ENCODE data around the gene FAM53C.

Gene FAM53C

DNA sequence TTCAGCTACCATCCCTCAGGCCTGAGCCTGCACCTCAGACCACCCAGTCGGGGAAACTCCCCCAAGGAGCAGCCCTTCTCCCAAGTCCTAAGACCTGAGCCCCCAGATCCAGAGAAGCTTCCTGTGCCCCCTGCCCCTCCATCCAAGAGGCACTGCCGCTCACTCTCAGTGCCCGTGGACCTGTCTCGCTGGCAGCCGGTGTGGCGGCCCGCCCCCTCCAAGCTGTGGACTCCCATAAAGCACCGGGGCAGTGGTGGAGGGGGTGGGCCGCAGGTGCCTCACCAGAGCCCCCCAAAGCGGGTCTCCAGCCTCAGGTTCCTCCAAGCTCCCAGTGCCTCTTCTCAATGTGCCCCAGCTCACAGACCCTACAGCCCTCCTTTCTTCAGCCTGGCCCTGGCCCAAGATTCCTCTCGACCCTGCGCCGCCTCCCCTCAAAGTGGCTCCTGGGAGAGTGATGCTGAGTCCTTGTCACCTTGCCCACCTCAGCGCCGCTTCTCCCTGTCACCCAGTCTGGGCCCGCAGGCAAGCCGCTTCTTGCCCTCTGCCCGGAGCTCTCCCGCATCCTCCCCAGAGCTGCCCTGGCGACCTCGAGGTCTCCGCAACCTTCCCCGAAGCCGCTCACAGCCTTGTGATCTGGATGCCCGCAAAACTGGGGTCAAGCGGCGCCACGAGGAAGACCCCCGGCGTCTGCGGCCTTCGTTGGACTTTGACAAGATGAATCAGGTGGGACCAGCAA lies 7.0 kb downstream of the FAM53C start:
- Histone ChIP-seq H3K9me3 (ENCODE audit: control insufficient read depth, insufficient read depth, low read depth, low read length) (no peaks in the 10 kb centered on the region), H3K36me3 (ENCODE audit: control insufficient read depth in 2 of 2, insufficient read depth in 1 of 2, low read length in 2 of 2) (peaks cover 42 to 96% of the 10 kb centered on the region in 2 experiments), H3K4me1 (ENCODE audit: control insufficient read depth, insufficient read depth, low read length) (peaks cover 1% of the 10 kb centered on the region), H3K4me3 (ENCODE audit: low read depth, low read length) (no peak overlapping the region), H3K27ac (ENCODE audit: extremely low read depth, low read depth, low read length) (no peak overlapping the region)
- TF ChIP-seq, protein P1, sequence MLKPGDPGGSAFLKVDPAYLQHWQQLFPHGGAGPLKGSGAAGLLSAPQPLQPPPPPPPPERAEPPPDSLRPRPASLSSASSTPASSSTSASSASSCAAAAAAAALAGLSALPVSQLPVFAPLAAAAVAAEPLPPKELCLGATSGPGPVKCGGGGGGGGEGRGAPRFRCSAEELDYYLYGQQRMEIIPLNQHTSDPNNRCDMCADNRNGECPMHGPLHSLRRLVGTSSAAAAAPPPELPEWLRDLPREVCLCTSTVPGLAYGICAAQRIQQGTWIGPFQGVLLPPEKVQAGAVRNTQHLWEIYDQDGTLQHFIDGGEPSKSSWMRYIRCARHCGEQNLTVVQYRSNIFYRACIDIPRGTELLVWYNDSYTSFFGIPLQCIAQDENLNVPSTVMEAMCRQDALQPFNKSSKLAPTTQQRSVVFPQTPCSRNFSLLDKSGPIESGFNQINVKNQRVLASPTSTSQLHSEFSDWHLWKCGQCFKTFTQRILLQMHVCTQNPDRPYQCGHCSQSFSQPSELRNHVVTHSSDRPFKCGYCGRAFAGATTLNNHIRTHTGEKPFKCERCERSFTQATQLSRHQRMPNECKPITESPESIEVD (tag by site-specific recombination; IDR thresholded peaks at IDR 0.05): no peak
- no peak for TF ChIP-seq ZNF510 (tag by site-specific recombination; IDR thresholded peaks at IDR 0.05; ENCODE audit: insufficient replicate concordance)
- TF ChIP-seq YY2 (tag by site-specific recombination; IDR thresholded peaks at IDR 0.05): no peak
- TF ChIP-seq ZNF585B (tag by site-specific recombination; IDR thresholded peaks at IDR 0.05): no peak
- TF ChIP-seq ZIC2 (tag by site-specific recombination; IDR thresholded peaks at IDR 0.05): no peak
- TF ChIP-seq ZNF140 (tag by site-specific recombination; IDR thresholded peaks at IDR 0.05): no peak
- TF ChIP-seq FEZF1 (tag by site-specific recombination; IDR thresholded peaks at IDR 0.05): no peak
- TF ChIP-seq ZSCAN5A (tag by site-specific recombination; IDR thresholded peaks at IDR 0.05): no peak
- TF ChIP-seq ZNF155 (tag by site-specific recombination; IDR thresholded peaks at IDR 0.05): no peak
- TF ChIP-seq SETDB1 (IDR thresholded peaks at IDR 0.05; ENCODE audit: insufficient read length, low read length): no peak
- no peak for TF ChIP-seq ZNF610 (tag by site-specific recombination; IDR thresholded peaks at IDR 0.05; ENCODE audit: borderline replicate concordance)
- TF ChIP-seq, protein P2, sequence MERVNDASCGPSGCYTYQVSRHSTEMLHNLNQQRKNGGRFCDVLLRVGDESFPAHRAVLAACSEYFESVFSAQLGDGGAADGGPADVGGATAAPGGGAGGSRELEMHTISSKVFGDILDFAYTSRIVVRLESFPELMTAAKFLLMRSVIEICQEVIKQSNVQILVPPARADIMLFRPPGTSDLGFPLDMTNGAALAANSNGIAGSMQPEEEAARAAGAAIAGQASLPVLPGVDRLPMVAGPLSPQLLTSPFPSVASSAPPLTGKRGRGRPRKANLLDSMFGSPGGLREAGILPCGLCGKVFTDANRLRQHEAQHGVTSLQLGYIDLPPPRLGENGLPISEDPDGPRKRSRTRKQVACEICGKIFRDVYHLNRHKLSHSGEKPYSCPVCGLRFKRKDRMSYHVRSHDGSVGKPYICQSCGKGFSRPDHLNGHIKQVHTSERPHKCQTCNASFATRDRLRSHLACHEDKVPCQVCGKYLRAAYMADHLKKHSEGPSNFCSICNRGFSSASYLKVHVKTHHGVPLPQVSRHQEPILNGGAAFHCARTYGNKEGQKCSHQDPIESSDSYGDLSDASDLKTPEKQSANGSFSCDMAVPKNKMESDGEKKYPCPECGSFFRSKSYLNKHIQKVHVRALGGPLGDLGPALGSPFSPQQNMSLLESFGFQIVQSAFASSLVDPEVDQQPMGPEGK (tag by site-specific recombination; IDR thresholded peaks at IDR 0.05): no peak
- ChIA-PET CTCF (interaction anchor here (0.6 to 1.2 kb wide), 2 partner anchors 9 to 203 kb away, joined by 3 to 4 read pairs; no protein-coding TSS in a partner anchor), POLR2A (interaction anchor here (0.8 to 0.9 kb wide), 2 partner anchors 8 to 13 kb away, joined by 3 to 4 read pairs; partner anchors contain the start of gene CDC25C)

- Histone ChIP-seq H3K27ac (ENCODE audit: extremely low read depth, low read depth, low read length) (no peak overlapping the region), H3K9me3 (ENCODE audit: control insufficient read depth, insufficient read depth, low read depth, low read length) (no peaks in the 10 kb centered on the region), H3K4me3 (ENCODE audit: low read depth, low read length) (no peak overlapping the region), H3K4me1 (ENCODE audit: control insufficient read depth, insufficient read depth, low read length) (no peaks in the 10 kb centered on the region), H3K36me3 (ENCODE audit: control insufficient read depth in 2 of 2, insufficient read depth in 1 of 2, low read length in 2 of 2) (peaks cover 40 to 81% of the 10 kb centered on the region in 2 experiments)
- TF ChIP-seq ZNF248 (tag by site-specific recombination; IDR thresholded peaks at IDR 0.05): no peak
- no peak for TF ChIP-seq ZNF791 (tag by site-specific recombination; IDR thresholded peaks at IDR 0.05)
- TF ChIP-seq, protein P3, sequence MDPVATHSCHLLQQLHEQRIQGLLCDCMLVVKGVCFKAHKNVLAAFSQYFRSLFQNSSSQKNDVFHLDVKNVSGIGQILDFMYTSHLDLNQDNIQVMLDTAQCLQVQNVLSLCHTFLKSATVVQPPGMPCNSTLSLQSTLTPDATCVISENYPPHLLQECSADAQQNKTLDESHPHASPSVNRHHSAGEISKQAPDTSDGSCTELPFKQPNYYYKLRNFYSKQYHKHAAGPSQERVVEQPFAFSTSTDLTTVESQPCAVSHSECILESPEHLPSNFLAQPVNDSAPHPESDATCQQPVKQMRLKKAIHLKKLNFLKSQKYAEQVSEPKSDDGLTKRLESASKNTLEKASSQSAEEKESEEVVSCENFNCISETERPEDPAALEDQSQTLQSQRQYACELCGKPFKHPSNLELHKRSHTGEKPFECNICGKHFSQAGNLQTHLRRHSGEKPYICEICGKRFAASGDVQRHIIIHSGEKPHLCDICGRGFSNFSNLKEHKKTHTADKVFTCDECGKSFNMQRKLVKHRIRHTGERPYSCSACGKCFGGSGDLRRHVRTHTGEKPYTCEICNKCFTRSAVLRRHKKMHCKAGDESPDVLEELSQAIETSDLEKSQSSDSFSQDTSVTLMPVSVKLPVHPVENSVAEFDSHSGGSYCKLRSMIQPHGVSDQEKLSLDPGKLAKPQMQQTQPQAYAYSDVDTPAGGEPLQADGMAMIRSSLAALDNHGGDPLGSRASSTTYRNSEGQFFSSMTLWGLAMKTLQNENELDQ (tag by site-specific recombination; IDR thresholded peaks at IDR 0.05; ENCODE audit: low read depth): no peak
- TF ChIP-seq GLIS1 (tag by site-specific recombination; IDR thresholded peaks at IDR 0.05): no peak
- no peak for TF ChIP-seq TCF7L2 (IDR thresholded peaks at IDR 0.05; ENCODE audit: borderline replicate concordance, low read depth, low read length)
- TF ChIP-seq GFI1B (tag by site-specific recombination; IDR thresholded peaks at IDR 0.05): no peak
- TF ChIP-seq ZNF529 (tag by site-specific recombination; IDR thresholded peaks at IDR 0.05; ENCODE audit: insufficient replicate concordance): no peak
- no peak for TF ChIP-seq ZNF704 (tag by site-specific recombination; IDR thresholded peaks at IDR 0.05)
- no peak for TF ChIP-seq ZFP69B (tag by site-specific recombination; IDR thresholded peaks at IDR 0.05)
- ChIA-PET CTCF (interaction anchor here (0.6 to 1.7 kb wide), 2 partner anchors 13 to 175 kb away, joined by 3 to 4 read pairs; no protein-coding TSS in a partner anchor), POLR2A (interaction anchor here (1.4 to 1.8 kb wide), 2 partner anchors 8 to 15 kb away, joined by 4 to 12 read pairs; partner anchors contain the start of gene FAM53C)
Observed at GRCh38 chr5:138346889-138347288, 8.8 kb downstream of the FAM53C start.
